Pancreas (tissue), 10 donors: ENCODE measurements around the gene TNFAIP3. TPM values are rescaled to one million over a fixed set of nuclear protein-coding genes. Genes with fewer than 3 reads are reported as not detected.

Experiments
- ATAC-seq, 4 donors: fragments of 200-7000 bp; cut with Tn5 transposase; one replicate each; pipeline versions ENCODE4 v1.8.0 to v1.9.1; 2020; ENCODE audit warnings: mild to moderate bottlenecking in 4 of 4, moderate library complexity in 4 of 4
- DNase-seq, 6 donors: peaks; one replicate each; pipeline ENCODE4 v3.0.0-alpha.2; 2020
- FAIRE-seq: peaks from 2 replicates; lab custom pipeline; 2012; peaks lifted over from hg19 to GRCh38; lab: Jason Lieb, UNC
- H3K27ac ChIP-seq, 4 donors: fragments of 200-600 bp; sonication (generic); 1 replicate in 3 of 4; 2 replicates in 1 of 4; pipeline versions ENCODE4 v1.5.0 to v1.8.0; 2020
- H3K27me3 ChIP-seq, 4 donors: fragments of 200-600 bp; one replicate each; pipeline ENCODE4 v1.8.0; 2021
- H3K36me3 ChIP-seq, 3 donors: fragments of 200-600 bp; sonication (generic) in 1 of 3; one replicate each; pipeline versions ENCODE4 v1.5.0 to v1.8.0; 2020 to 2021
- H3K4me1 ChIP-seq, 3 donors: fragments of 200-600 bp; one replicate each; pipeline ENCODE4 v1.8.0; 2021
- H3K4me3 ChIP-seq, 4 donors: fragments of 200-600 bp; sonication (generic) in 2 of 4; one replicate each; pipeline versions ENCODE4 v1.5.0 to v1.8.0; 2020 to 2021
- H3K9me3 ChIP-seq, 4 donors: fragments of 200-600 bp; one replicate each; pipeline ENCODE4 v1.8.0; 2021
- CTCF ChIP-seq, 4 donors: fragments of 200-600 bp; sonication (generic) in 3 of 4; IDR thresholded peaks; one replicate each; pipeline versions ENCODE4 v1.5.0 to v1.8.0; 2021; ENCODE audit warnings: antibody characterized with exemption in 4 of 4
- WGBS, 2 donors: extraction: QIAGEN DNeasy Blood & Tissue Kit; methylation state at CpG; one replicate each; pipeline ENCODE4 v1.1.7; 2013; 5-methylcytosine and 5-hydroxymethylcytosine counted together
- intact Hi-C, 3 donors: fragments of 100-400 bp; cut with DNase I; formaldehyde crosslinking; loops; one replicate each; pipeline versions ENCODE4 v1.11.1 to v1.14.2; 2022
- polyA plus RNA-seq, 2 donors: library from polyadenylated mRNA; stranded (reverse); fragments of 200-250 nt; gene quantifications; one replicate each; pipeline ENCODE4 v1.2.3, GENCODE V29; 2013
- total RNA-seq, 6 donors: library from RNA; stranded (reverse); fragmentation: NEBNext Ultra II Directional in 4 of 6; extraction: Animal tissue kit (Norgen Biotek cat#: 25700) in 4 of 6; gene quantifications; one replicate each; pipeline versions ENCODE4 v1.2.1 to v1.2.4, GENCODE V29; 2021 to 2023
- donor health status: healthy with polysubstance abuse.
- donor health status: DM: no; HTN: no; CAD: no; lungs with moderate emphysema.
- donor health status: DM: no; HTN: no; CAD: no.
- donor health status: control.
- donor health status: control.
- donor health status: Bipolar disorder and iron deficiency.
- donor health status: DM: yes; HTN: yes; CAD: no.
- donor health status: DM: no; HTN: no; CAD: no.
- donor health status: DM: no; HTN: no; CAD: no.
- donor health status: DM: yes; HTN: yes; CAD: no.

TNFAIP3 gene
- total and polyA plus RNA-seq, 8 donors = 9.3 to 59.2 (median 14.2) TPM

- peak overlapping the region in 1 of 4 donors; percentile 93 for H3K4me3 ChIP-seq
- H3K36me3 ChIP-seq = peaks cover 0 to 28% (median 10%) of the 10 kb centered on the region in 3 donors
- H3K9me3 ChIP-seq = no peaks in the 10 kb centered on the region
- H3K4me1 ChIP-seq = peaks cover 0 to 33% (median 9%) of the 10 kb centered on the region in 3 donors
- TF ChIP-seq CTCF (IDR thresholded peaks at IDR 0.05) = no peak
- intact Hi-C loops = loop anchor here in 1 of 3 donors (10.0 kb wide), 1 partner anchor 53 kb away; no protein-coding TSS in a partner anchor
- ATAC-seq (no peak), DNase-seq (no peak), FAIRE-seq (no peak)
- 75 to 87% methylated on average over 1 of the region's 1 CpG for WGBS, 2 donors
- peak overlapping the region in 2 of 4 donors; percentile 15 to 65 for H3K27ac ChIP-seq
- no peaks in the 10 kb centered on the region for H3K27me3 ChIP-seq
Observed at GRCh38 chr6:137871831-137872454, 4.9 kb downstream of the TNFAIP3 start.

DNA sequence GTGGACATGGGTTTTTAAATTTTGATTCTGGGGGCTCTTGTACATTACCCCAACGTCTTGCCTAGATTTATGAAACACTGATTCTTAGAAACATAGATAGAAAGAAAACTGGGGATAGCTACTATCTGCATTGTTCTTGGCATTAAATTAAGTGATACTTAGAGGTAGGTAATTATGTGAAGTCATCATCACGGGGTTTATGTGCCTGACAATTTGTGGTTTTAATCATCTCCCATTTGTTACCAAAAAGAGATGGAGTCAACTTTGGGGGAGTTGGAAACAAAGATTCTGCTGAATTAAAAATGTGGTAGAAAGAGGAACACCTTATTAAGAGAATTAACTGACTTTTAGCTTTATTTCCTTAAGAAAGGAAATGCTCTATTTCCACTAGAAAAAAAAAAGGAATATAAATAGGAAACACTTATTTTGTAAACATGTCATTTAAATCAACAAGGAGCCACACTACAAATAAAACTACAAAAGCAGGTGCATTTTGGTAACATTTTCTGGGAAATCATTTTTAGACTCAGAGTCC, 5.6 kb downstream of the TNFAIP3 start:
- ATAC-seq (no peak), FAIRE-seq (no peak), DNase-seq (no peak)
- H3K9me3 ChIP-seq = no peaks in the 10 kb centered on the region
- intact Hi-C loops = loop anchor here in 1 of 3 donors (10.0 kb wide), 1 partner anchor 52 kb away; no protein-coding TSS in a partner anchor
- peaks cover 3 to 35% (median 17%) of the 10 kb centered on the region in 3 donors for H3K36me3 ChIP-seq
- H3K4me1 ChIP-seq = peaks cover 0 to 33% (median 9%) of the 10 kb centered on the region in 3 donors
- H3K4me3 ChIP-seq = no peak overlapping the region
- H3K27me3 ChIP-seq = no peaks in the 10 kb centered on the region
- peak overlapping the region in 2 of 4 donors; percentile 15 to 65 for H3K27ac ChIP-seq
- 68 to 76% methylated on average over 2 of the region's 2 CpGs for WGBS, 2 donors
- no peak for TF ChIP-seq CTCF (IDR thresholded peaks at IDR 0.05)

GRCh38 chr6:137873273-137873762, 6.3 kb downstream of the TNFAIP3 start:
- peaks cover 0 to 33% (median 9%) of the 10 kb centered on the region in 3 donors for H3K4me1 ChIP-seq
- ATAC-seq = peak; percentile 88 to 96 (median 90)
- DNase-seq = peak in 4 of 6 donors; percentile 59 to 79 (median 69)
- no peak for TF ChIP-seq CTCF (IDR thresholded peaks at IDR 0.05)
- intact Hi-C loops = loop anchor here in 1 of 3 donors (10.0 kb wide), 1 partner anchor 51 kb away; no protein-coding TSS in a partner anchor
- no peaks in the 10 kb centered on the region for H3K27me3 ChIP-seq
- H3K27ac ChIP-seq = peak overlapping the region in 2 of 4 donors; percentile 15 to 65
- WGBS, 2 donors = 11 to 13% methylated on average over 7 of the region's 7 CpGs
- H3K4me3 ChIP-seq = peak overlapping the region in 2 of 4 donors; percentile 2 to 9
- peak; percentile 93 for FAIRE-seq
- H3K36me3 ChIP-seq = peaks cover 3 to 42% (median 22%) of the 10 kb centered on the region in 3 donors
- no peaks in the 10 kb centered on the region for H3K9me3 ChIP-seq

- TF ChIP-seq CTCF (IDR thresholded peaks at IDR 0.05) = no peak
- H3K27me3 ChIP-seq = no peaks in the 10 kb centered on the region
- FAIRE-seq (no peak), ATAC-seq (peak in 3 of 4 donors; percentile 12 to 25 (median 14)), DNase-seq (no peak)
- H3K4me1 ChIP-seq = peaks cover 0 to 32% (median 9%) of the 10 kb centered on the region in 3 donors
- H3K9me3 ChIP-seq = no peaks in the 10 kb centered on the region
- H3K4me3 ChIP-seq = no peak overlapping the region
- WGBS, 2 donors = 90% methylated on average over 11 of the region's 11 CpGs
- peak overlapping the region in 2 of 4 donors; percentile 15 to 65 for H3K27ac ChIP-seq
- H3K36me3 ChIP-seq = peaks cover 11 to 53% (median 33%) of the 10 kb centered on the region in 3 donors
- intact Hi-C loops = loop anchor here in 1 of 3 donors (10.0 kb wide), 1 partner anchor 50 kb away; no protein-coding TSS in a partner anchor
Observed at GRCh38 chr6:137874204-137875057, 7.4 kb downstream of the TNFAIP3 start.
